Measurements from ENCODE around the gene UGT1A6. TPM values are rescaled to one million over a fixed set of nuclear protein-coding genes. Genes with fewer than 3 reads are reported as not detected.

UGT1A6 gene
- total and polyA plus RNA-seq, 2 of the 4 experiments (the other 2 are of a cell fraction), result not detected

GRCh38 chr2:233819884-233820773 lies 127.4 kb downstream of the UGT1A6 start (continued):
- TF ChIP-seq, protein P1, sequence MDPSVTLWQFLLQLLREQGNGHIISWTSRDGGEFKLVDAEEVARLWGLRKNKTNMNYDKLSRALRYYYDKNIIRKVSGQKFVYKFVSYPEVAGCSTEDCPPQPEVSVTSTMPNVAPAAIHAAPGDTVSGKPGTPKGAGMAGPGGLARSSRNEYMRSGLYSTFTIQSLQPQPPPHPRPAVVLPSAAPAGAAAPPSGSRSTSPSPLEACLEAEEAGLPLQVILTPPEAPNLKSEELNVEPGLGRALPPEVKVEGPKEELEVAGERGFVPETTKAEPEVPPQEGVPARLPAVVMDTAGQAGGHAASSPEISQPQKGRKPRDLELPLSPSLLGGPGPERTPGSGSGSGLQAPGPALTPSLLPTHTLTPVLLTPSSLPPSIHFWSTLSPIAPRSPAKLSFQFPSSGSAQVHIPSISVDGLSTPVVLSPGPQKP (IDR thresholded peaks at IDR 0.05; ENCODE audit: borderline replicate concordance, low read depth, low read length), result no peak

DNA sequence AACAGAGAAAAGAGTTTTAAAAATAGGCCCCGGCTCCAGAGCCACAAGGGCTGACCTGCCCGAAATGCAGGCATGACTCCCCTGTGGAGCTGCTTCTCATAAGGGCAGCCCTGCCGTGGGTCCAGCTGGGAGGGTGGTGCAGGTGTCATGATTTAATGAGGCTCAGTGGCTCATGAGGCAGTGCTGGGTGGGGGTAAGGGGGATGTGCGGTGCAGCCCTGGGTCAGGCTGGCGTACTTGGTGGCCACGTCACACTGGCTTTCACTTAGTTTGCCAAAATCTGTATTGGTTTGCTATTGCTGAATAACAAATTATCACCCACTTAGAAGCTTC lies 128.1 kb downstream of the UGT1A6 start:
- Histone ChIP-seq H3K9me1 (ENCODE audit: insufficient read depth, low read length) (no peaks in the 10 kb centered on the region), H3K56ac (ENCODE audit: extremely low read depth, insufficient read depth, low read length) (no peak overlapping the region), H2BK20ac (ENCODE audit: low read depth, low read length) (no peak overlapping the region), H2BK120ac (ENCODE audit: low read depth, low read length) (no peak overlapping the region), H3K23ac (ENCODE audit: low read depth, low read length) (no peak overlapping the region), H4K20me1 (ENCODE audit: insufficient read depth, low read length) (no peaks in the 10 kb centered on the region), H3K9ac (ENCODE audit: low read depth, low read length) (no peak overlapping the region), H4K91ac (ENCODE audit: insufficient read depth, low read depth, low read length) (no peak overlapping the region), H3K9me3 (ENCODE audit: control insufficient read depth, insufficient read depth, low read length) (no peaks in the 10 kb centered on the region), H3K4me1 (ENCODE audit: control insufficient read depth, insufficient read depth, low read length) (no peaks in the 10 kb centered on the region), H3K79me1 (ENCODE audit: low read depth in 1 of 2, low read length in 2 of 2) (no peaks in the 10 kb centered on the region), H2BK5ac (ENCODE audit: low read depth, low read length, poor library complexity, severe bottlenecking) (no peak overlapping the region), H4K5ac (ENCODE audit: low read depth, low read length) (no peak overlapping the region), H2BK15ac (ENCODE audit: low read depth, low read length) (no peak overlapping the region), H2AK5ac (ENCODE audit: low read depth, low read length) (no peak overlapping the region), H3K36me3 (ENCODE audit: control insufficient read depth, insufficient read depth, low read length) (no peaks in the 10 kb centered on the region), H2AK9ac (replicated peaks; ENCODE audit: low read depth, low read length, poor library complexity) (no peak overlapping the region), H3K4ac (ENCODE audit: low read depth, low read length) (no peak overlapping the region), H4K8ac (ENCODE audit: low read depth in 2 of 2, low read length in 2 of 2) (no peak overlapping the region), H3K4me2 (ENCODE audit: low read depth, low read length) (no peak overlapping the region), H3K4me3 (ENCODE audit: insufficient read depth, low read depth, low read length) (no peak overlapping the region), H3K27ac (ENCODE audit: insufficient read depth, low read length) (no peak overlapping the region), H3K18ac (ENCODE audit: low read depth, low read length) (no peak overlapping the region), H3K14ac (replicated peaks; ENCODE audit: low read depth, low read length) (no peak overlapping the region), H2AFZ (replicated peaks; ENCODE audit: low read length, poor library complexity) (no peak overlapping the region), H3K27me3 (ENCODE audit: control insufficient read depth, insufficient read depth, low read length) (peaks cover 10% of the 10 kb centered on the region)
- in situ Hi-C loops (cut with MboI; ENCODE audit: low sequenced_read_pairs) (no loop called here), dilution Hi-C loops (cut with HindIII; ENCODE audit: low sequenced_read_pairs, unreplicated experiment) (no loop called here), intact Hi-C loops (cut with micrococcal nuclease) (no loop called here)
- BruUV-seq (replicated peaks), result no TSS peak
- 83% methylated on average over 2 of the region's 6 CpGs; no CpG with 5 or more reads in 1 of the 2 experiments for WGBS, 2 experiments (ENCODE audit: extremely low coverage in 2 of 2, insufficient read length in 1 of 2)
- POLR2A ChIA-PET (ENCODE audit: unreplicated experiment), result no interaction called here
- no peak for DNase-seq
- CTCF ChIA-PET, result no interaction called here
- no peak for ATAC-seq (ENCODE audit: low read depth)
- TF ChIP-seq RFX5 (IDR thresholded peaks at IDR 0.05; ENCODE audit: low read depth, low read length) (no peak), FOS (IDR thresholded peaks at IDR 0.05; ENCODE audit: low read depth, low read length) (no peak), MAZ (IDR thresholded peaks at IDR 0.05; ENCODE audit: borderline replicate concordance, low read depth, low read length) (no peak), NFE2L2 (IDR thresholded peaks at IDR 0.05; ENCODE audit: low read depth, low read length) (no peak), CTCF (conservative IDR thresholded peaks at IDR 0.05; ENCODE audit: low read depth, low read length) (no peak), CEBPB (IDR thresholded peaks at IDR 0.05; ENCODE audit: low read depth, low read length) (no peak), POLR2A (IDR thresholded peaks at IDR 0.05; ENCODE audit: low read depth, low read length) (no peak), RAD21 (IDR thresholded peaks at IDR 0.05; ENCODE audit: low read length) (no peak), BHLHE40 (IDR thresholded peaks at IDR 0.05; ENCODE audit: low read depth, low read length) (no peak), MAFK (IDR thresholded peaks at IDR 0.05; ENCODE audit: low read depth, low read length) (no peak), MXI1 (IDR thresholded peaks at IDR 0.05; ENCODE audit: borderline replicate concordance, low read depth, low read length) (no peak)
- TF ChIP-seq, protein P2, sequence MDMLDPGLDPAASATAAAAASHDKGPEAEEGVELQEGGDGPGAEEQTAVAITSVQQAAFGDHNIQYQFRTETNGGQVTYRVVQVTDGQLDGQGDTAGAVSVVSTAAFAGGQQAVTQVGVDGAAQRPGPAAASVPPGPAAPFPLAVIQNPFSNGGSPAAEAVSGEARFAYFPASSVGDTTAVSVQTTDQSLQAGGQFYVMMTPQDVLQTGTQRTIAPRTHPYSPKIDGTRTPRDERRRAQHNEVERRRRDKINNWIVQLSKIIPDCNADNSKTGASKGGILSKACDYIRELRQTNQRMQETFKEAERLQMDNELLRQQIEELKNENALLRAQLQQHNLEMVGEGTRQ (IDR thresholded peaks at IDR 0.05; ENCODE audit: low read depth, low read length), result no peak

Data from IMR-90 (cell line).